ENCODE results near the gene DISP3. TPM values are rescaled to one million over a fixed set of nuclear protein-coding genes. Genes with fewer than 3 reads are reported as not detected.

Gene DISP3
- total and polyA plus RNA-seq, 9 of the 15 experiments (the other 6 are each of a cell fraction or from before 2014, with no cell fraction given) = 0.03 to 0.19 (median 0.15) TPM; not detected in 5

- TF ChIP-seq ETV6 (IDR thresholded peaks at IDR 0.05; ENCODE audit: borderline replicate concordance in 1 of 2, low read depth in 2 of 2, low read length in 1 of 2) (no peak), ETV6 (CRISPR knock-in tag; IDR thresholded peaks at IDR 0.05; ENCODE audit: borderline replicate concordance) (no peak), NR4A1 (CRISPR knock-in tag; IDR thresholded peaks at IDR 0.05) (no peak), NR4A1 (tag; IDR thresholded peaks at IDR 0.05) (no peak), TRIM24 (IDR thresholded peaks at IDR 0.05) (no peak), STAG1 (CRISPR knock-in tag; IDR thresholded peaks at IDR 0.05; ENCODE audit: borderline replicate concordance) (no peak), GABPA (tag; conservative IDR thresholded peaks at IDR 0.05; ENCODE audit: low read depth) (no peak), KDM5B (IDR thresholded peaks at IDR 0.05; ENCODE audit: insufficient replicate concordance, low read depth, low read length) (no peak), ZBTB5 (IDR thresholded peaks at IDR 0.05) (no peak), CEBPZ (IDR thresholded peaks at IDR 0.05; ENCODE audit: borderline replicate concordance, low read depth, low read length) (no peak), ZNF316 (IDR thresholded peaks at IDR 0.05) (no peak), NFIC (IDR thresholded peaks at IDR 0.05) (peak; percentile 47; the same call in 1 of the 2 replicates)
Measured at GRCh38 chr1:11493972-11494655, 15.2 kb downstream of the DISP3 start (continued).
